GM12891 (cell line): ENCODE measurements around the gene SPP1. TPM values are rescaled to one million over a fixed set of nuclear protein-coding genes. Genes with fewer than 3 reads are reported as not detected.
"Not testable (repeated sequence)": the region's sequence is repeated elsewhere in the genome, so short reads cannot be mapped to it uniquely, and the experiment has no call there.

ENCODE experiments used
- DNase-seq: peaks from one replicate; pipeline ENCODE4 v3.0.0; 2011; ENCODE audit warnings: low spot score; ENCODE audit not compliant: insufficient read length
- FAIRE-seq: peaks from 2 replicates; lab custom pipeline; 2011; peaks lifted over from hg19 to GRCh38; lab: Jason Lieb, UNC
- PAX5 ChIP-seq: IDR thresholded peaks from 2 replicates; pipeline ENCODE4 v1.6.1; 2011; ENCODE audit warnings: low read length, moderate library complexity, mild to moderate bottlenecking; ENCODE audit not compliant: insufficient read depth, severe bottlenecking
- POLR2A ChIP-seq: IDR thresholded peaks from 2 replicates; pipeline ENCODE4 v1.6.1; 2011; ENCODE audit warnings: low read depth, low read length, control low read depth
- POLR2AphosphoS5 ChIP-seq: IDR thresholded peaks from 2 replicates; pipeline ENCODE4 v1.6.1; 2011; ENCODE audit warnings: low read depth, low read length, control low read depth
- POU2F2 ChIP-seq: IDR thresholded peaks from 2 replicates; pipeline ENCODE4 v1.6.1; 2011; ENCODE audit warnings: low read depth, mild to moderate bottlenecking, control low read depth, low read length, moderate library complexity
- SPI1 ChIP-seq: IDR thresholded peaks from 2 replicates; pipeline ENCODE4 v1.6.1; 2011; ENCODE audit warnings: low read depth, low read length, control low read depth
- TAF1 ChIP-seq: IDR thresholded peaks from 2 replicates; pipeline ENCODE4 v1.6.1; 2011; ENCODE audit warnings: low read depth, low read length, control low read depth
- polyA plus RNA-seq: library from polyadenylated mRNA; unstranded; fragments of >200 nt; gene quantifications from one replicate; pipeline ENCODE4 v1.2.1, GENCODE V29; 2012; ENCODE audit warnings: low read depth, missing spikeins, inconsistent platforms; ENCODE audit not compliant: missing spikeins

Gene SPP1
- polyA plus RNA-seq, result not detected

DNA sequence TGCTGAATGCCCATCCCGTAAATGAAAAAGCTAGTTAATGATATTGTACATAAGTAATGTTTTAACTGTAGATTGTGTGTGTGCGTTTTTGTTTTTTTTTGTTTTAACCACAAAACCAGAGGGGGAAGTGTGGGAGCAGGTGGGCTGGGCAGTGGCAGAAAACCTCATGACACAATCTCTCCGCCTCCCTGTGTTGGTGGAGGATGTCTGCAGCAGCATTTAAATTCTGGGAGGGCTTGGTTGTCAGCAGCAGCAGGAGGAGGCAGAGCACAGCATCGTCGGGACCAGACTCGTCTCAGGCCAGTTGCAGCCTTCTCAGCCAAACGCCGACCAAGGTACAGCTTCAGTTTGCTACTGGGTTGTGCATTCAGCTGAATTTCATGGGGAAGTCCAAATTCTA, at the start of gene SPP1:
Gene SPP1, plus strand, starts transcription at position 249 of the 400 bp plus-strand sequence. CDS start 1,182 bp downstream, outside the sequence.
- peak; percentile 75 for FAIRE-seq
- no peak for DNase-seq
- TF ChIP-seq POU2F2 (no peak), SPI1 (no peak), TAF1 (no peak), POLR2A (no peak), PAX5 (no peak), POLR2AphosphoS5 (no peak)

DNA sequence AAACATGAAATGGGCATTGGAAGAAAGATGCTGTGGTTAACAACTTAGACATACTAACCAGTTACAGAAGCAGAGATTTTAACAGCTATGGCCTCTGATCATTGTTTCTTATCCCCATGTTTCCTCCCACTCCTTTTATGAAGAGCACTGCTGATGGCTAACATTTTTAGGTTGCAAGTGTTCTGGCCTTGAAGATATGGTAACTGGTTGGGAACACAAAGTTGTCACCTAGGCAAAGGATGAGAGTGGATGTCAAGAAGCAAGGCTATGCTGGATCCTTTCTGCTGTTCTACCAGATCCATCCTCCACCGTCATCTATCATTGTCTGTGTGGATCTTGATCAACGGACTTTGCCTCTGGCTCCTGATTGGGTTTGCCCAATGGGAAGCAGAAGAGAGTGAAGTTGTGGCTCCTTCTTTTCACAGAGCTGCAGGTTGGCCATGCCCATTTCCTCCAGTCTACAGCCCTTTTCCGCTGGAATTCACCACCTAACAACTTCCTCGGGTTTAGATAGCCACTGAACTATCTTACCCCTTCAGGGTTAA, 48.9 kb upstream of the SPP1 start:
- FAIRE-seq, result no peak
- TF ChIP-seq TAF1 (no peak), PAX5 (no peak), SPI1 (no peak), POLR2AphosphoS5 (no peak), POU2F2 (no peak), POLR2A (no peak)
- DNase-seq, result no peak

DNA sequence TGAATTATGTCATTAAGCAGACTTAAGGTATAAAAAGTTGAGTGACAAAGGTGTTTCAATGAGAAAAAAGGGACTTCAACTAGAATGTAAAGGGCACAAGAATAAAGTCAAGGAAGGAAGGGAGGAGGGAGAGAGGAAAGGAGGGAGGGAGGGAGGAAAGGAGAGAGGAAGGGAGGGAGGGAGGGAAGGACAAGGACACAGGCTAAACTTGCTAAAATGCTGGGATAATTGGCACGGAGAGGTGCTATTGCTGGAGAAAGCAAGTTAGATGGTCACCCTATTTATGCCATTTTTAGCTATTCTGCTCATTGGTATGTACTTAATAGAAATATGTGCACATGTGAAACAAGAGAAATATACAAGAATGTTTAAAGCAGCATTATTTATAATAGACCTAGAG, 44.9 kb upstream of the SPP1 start:
- DNase-seq, result no peak
- TF ChIP-seq SPI1 (no peak), POLR2A (no peak), TAF1 (no peak), PAX5 (no peak), POLR2AphosphoS5 (no peak), POU2F2 (no peak)
- FAIRE-seq, result no peak

DNA sequence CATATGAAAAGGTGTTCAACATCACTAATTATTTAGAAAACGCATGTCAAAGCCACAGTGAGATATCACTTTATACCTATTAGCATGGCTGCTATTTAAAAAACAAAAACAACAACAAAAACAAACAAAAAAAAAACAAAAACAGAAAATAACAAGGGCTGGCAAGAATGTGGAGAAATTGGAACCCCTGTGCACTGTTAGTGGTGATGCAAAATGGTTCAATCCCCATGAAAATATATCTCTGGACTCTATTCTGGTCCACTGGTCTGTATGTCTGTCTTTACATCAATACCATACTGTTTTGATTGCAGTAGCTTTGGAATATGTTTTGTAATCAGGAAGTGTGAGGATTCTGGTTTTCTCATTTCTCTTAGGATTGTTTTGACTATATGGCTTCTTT, 43.6 kb upstream of the SPP1 start:
- FAIRE-seq (no peak), DNase-seq (no peak)
- TF ChIP-seq POU2F2 (no peak), POLR2AphosphoS5 (no peak), POLR2A (no peak)

DNA sequence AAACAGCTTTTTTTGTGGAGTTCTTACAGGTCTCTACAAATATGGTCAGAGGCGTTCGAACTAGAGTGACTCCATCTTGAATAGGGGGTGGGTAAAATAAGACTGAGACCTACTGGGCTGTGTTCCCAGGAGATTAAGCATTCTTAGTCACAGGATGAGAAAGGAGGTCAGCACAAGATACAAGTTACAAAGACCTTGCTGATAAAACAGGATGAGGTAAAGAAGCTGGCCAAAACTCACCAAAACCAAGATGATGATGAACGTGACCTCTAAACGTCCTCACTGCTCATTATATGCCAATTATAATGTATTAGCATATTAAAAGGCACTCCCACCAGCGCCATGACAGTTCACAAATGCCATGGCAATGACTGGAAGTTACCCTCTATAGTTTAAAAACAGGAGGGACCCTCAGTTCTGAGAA, 42.8 kb upstream of the SPP1 start:
- TF ChIP-seq TAF1 (no peak), PAX5 (no peak), POU2F2 (no peak), SPI1 (no peak), POLR2AphosphoS5 (no peak), POLR2A (no peak)
- no peak for FAIRE-seq
- no peak for DNase-seq

DNA sequence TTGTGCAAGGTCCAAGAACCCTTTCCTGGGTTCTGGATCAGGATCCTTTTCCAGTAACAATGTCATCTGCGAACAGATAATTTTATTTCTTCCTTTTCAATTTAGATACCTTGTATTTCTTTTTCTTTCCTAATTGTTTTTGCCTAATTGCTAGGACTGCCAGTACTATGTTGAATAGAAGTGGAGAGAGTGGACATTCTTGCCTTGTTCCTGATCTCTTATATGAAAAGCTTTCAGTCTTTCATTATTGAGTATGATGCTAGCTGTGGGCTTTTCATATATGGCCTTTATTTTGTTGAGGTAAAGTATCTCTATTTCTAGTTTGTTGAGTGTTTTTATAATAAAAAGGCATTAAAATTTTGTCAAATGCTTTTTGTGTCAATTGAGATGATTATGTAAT, 42.2 kb upstream of the SPP1 start:
- no peak for TF ChIP-seq SPI1
- no peak for TF ChIP-seq PAX5
- no peak for TF ChIP-seq POLR2A
- no peak for TF ChIP-seq POU2F2
- TF ChIP-seq TAF1, result no peak
- no peak for TF ChIP-seq POLR2AphosphoS5
- DNase-seq (no peak), FAIRE-seq (no peak)

DNA sequence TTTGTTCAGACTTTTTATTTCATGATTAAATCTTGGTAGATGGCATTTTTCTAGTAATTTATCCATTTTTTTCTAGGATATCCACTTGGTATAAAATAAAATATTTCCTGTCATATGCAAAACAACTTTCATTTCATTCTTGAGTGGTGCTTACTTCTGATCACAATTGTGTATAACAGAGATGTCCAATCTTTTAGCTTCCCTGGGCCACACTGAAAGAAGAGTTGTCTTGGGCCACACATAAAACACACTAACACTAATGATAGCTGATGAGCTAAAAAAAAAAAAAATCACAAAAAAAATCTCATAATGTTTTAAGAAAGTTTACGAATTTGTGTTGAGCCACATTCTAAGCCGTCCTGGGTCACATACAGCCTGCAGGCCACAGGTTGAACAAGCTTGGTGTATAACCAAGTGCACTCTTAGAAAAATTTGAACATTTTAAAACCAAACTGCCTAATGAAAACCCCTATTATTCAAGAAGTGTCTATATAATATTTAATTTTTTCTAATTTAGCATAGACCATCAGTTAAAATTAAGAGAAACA, 41.3 kb upstream of the SPP1 start:
- TF ChIP-seq POU2F2 (no peak), SPI1 (no peak)
- FAIRE-seq, result no peak
- DNase-seq, result no peak

DNA sequence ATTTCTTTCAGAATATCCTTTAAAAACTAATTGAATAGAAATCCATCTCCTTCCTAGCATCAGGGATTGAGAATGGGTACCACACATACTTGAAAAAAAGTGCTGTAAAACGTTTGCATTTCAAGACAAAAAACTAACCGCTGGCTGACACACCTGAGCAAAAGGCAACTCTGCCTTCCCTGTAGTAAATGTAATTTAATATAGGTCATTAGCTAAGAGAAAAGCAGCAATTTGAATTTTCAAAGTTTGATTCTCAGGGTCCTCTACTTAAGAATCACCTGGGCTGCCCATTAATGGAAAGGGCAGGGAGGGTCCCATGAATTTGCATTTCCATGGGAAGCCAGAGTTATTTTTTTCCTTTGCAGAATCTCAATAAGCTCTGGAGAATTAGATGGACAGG, 40.5 kb upstream of the SPP1 start:
- no peak for TF ChIP-seq POLR2A
- no peak for TF ChIP-seq POU2F2
- no peak for TF ChIP-seq SPI1
- no peak for TF ChIP-seq PAX5
- no peak for TF ChIP-seq TAF1
- TF ChIP-seq POLR2AphosphoS5, result no peak
- FAIRE-seq (no peak), DNase-seq (no peak)

DNA sequence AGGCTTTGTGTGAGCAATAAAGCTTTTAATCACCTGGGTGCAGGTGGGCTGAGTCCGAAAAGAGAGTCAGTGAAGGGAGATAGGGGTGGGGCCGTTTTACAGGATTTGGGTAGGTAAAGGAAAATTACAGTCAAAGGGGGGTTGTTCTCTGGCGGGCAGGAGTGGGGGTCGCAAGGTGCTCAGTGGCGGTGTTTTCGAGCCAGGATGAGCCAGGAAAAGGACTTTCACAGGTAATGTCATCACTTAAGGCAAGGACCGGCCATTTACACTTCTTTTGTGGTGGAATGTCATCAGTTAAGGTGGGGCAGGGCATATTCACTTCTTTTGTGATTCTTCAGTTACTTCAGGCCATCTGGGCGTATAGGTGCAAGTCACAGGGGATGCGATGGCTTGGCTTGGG, 39.6 kb upstream of the SPP1 start:
- not testable (repeated sequence) for DNase-seq, FAIRE-seq

DNA sequence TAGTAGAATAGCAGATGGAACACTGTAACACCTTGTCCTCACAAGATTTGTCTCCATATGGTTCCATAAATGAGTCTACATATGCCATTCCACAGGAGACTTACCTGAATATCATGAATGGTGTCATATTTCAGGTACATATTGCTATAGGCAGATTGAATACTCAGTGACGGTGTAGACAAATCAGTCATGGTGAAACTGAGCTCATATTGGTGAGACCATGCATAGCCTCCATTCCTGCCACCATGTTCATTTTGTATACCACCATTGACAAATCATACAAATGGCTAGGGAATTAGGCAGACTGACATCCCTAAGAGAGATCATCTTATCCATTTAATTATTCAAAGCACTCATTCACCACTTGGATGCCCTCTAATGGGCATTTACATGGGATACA, 38.0 kb upstream of the SPP1 start:
- no peak for DNase-seq
- no peak for FAIRE-seq
- TF ChIP-seq SPI1 (no peak), POLR2AphosphoS5 (no peak), PAX5 (no peak), POU2F2 (no peak), TAF1 (no peak), POLR2A (no peak)

DNA sequence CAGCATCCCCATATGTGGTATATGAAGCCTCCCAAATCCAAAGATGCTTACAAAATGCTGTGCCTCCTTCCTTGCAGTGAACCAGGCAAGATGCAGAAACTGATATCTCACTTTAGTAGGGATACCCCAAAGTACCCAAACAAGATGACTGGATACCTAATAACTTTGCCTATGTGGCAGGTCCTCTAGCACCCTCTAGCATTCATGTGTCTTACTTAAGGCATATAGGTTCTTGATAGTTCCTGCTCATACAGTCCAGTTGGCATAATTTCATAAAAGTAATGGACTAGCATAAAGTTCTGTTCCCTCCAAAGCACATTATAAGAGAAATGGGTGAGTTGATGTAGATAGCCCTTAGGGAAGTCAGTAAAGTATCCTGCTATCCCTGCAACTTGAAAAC, 36.8 kb upstream of the SPP1 start:
- FAIRE-seq, result no peak
- no peak for DNase-seq
- no peak for TF ChIP-seq SPI1
- no peak for TF ChIP-seq POLR2A
- TF ChIP-seq POU2F2, result no peak
- no peak for TF ChIP-seq TAF1
